ENCODE measurements around the gene THAP10.

Gene THAP10

DNA sequence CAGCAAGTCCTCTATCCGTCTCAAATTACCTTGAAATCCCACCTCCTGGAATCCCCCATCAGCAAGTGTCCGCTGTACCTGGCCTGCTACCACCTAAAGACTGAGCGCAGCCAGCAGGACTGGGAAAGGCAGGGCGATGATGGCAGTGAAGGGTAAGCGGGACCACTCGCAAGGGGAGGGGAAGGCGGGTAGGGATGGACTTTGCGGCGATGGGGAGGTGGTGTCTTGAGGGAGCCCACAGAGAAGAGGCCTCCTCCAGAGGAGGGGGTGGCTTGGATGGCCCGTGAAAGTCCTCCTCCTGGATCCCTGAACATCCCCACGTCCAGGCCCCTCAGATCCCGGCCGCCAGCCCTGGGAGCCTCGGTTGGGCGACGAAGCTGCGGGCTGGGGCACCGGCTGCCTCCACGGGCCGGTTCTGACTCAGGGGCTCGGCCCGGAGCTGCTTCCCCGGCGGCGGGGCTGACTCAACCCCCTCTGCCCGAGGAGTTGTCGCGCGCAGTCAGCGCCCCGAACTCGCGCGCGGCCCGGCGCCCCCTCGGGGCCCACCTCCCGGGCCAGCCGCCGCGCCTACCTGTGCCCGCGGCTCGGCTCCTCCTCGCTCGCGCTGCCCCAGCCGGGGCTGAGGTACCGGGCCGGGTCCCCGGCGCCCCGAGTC lies 38.8 kb downstream of the THAP10 start:
- H3K9ac ChIP-seq, result no peak overlapping the region
- no peak overlapping the region for H3K27ac ChIP-seq
- peak overlapping the region; percentile 69 for H3K4me3 ChIP-seq (ENCODE audit: low read depth, low read length)
- H3K4me2 ChIP-seq (ENCODE audit: low read length), result peak overlapping the region; percentile 76
- peak overlapping the region; percentile 68 for H2AFZ ChIP-seq
- H3K9me3 ChIP-seq (ENCODE audit: control insufficient read depth, low read length), result no peaks in the 10 kb centered on the region
- no peak for TF ChIP-seq CTCF (IDR thresholded peaks at IDR 0.05)
- H3K27me3 ChIP-seq (ENCODE audit: control insufficient read depth, insufficient read depth, low read length), result no peaks in the 10 kb centered on the region
- peaks cover 3% of the 10 kb centered on the region for H3K4me1 ChIP-seq
- no peaks in the 10 kb centered on the region for H3K36me3 ChIP-seq (ENCODE audit: control insufficient read depth, insufficient read depth, low read length)
- H3K79me2 ChIP-seq, result no peaks in the 10 kb centered on the region

GRCh38 chr15:70852501-70853317 lies 39.5 kb downstream of the THAP10 start:
- Histone ChIP-seq H3K9ac (no peak overlapping the region), H3K4me3 (ENCODE audit: low read depth, low read length) (peak overlapping the region; percentile 69), H2AFZ (peak overlapping the region; percentile 68), H3K27ac (no peak overlapping the region), H3K4me1 (peaks cover 3% of the 10 kb centered on the region), H3K27me3 (ENCODE audit: control insufficient read depth, insufficient read depth, low read length) (no peaks in the 10 kb centered on the region), H3K4me2 (ENCODE audit: low read length) (peak overlapping the region; percentile 76), H3K9me3 (ENCODE audit: control insufficient read depth, low read length) (no peaks in the 10 kb centered on the region), H3K79me2 (no peaks in the 10 kb centered on the region), H3K36me3 (ENCODE audit: control insufficient read depth, insufficient read depth, low read length) (no peaks in the 10 kb centered on the region)
- no peak for TF ChIP-seq CTCF (IDR thresholded peaks at IDR 0.05)

- no peaks in the 10 kb centered on the region for H3K36me3 ChIP-seq (ENCODE audit: control insufficient read depth, insufficient read depth, low read length)
- no peak for TF ChIP-seq CTCF (IDR thresholded peaks at IDR 0.05)
- H3K4me3 ChIP-seq (ENCODE audit: low read depth, low read length), result no peak overlapping the region
- H3K4me1 ChIP-seq, result peaks cover 3% of the 10 kb centered on the region
- H3K9ac ChIP-seq, result no peak overlapping the region
- no peak overlapping the region for H2AFZ ChIP-seq
- no peak overlapping the region for H3K27ac ChIP-seq
- H3K27me3 ChIP-seq (ENCODE audit: control insufficient read depth, insufficient read depth, low read length), result no peaks in the 10 kb centered on the region
- no peak overlapping the region for H3K4me2 ChIP-seq (ENCODE audit: low read length)
- H3K79me2 ChIP-seq, result no peaks in the 10 kb centered on the region
- H3K9me3 ChIP-seq (ENCODE audit: control insufficient read depth, low read length), result no peaks in the 10 kb centered on the region
Observed at GRCh38 chr15:70851889-70852288, 40.3 kb downstream of the THAP10 start.

DNA sequence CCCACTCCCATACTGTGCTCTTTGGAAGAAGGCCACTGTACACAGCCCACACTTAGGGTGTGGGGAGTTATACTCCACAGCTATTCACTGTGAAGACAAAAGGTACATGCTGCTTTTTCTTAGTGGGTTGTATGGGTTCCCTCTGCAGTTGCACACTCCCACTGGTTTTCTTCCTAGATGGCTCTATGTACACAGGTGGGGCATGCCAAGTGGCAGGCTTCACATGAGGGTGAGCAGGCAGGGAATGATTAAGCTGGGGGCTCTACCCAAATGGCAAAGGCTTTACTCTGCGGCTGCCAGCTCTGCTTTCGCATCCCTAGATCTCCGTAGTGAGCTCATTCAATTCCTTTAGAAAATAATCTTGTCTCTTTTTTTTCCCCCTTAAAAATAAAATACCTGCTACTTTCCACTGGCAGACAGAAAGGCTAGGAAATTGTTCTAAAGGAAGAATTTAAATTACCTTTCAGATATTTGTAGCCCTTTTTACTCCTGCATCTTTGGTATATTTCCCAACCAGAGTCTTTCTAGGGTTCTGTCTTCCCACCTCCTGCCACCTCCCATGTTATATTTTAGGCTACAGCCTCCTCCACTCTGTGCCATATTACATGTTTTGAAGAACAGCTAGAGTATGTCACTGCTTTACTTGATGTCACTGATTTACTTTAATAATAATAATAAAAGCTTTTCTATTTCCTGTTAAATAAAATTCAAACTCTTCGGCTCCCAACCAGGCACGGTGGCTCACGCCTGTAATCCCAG lies 46.5 kb downstream of the THAP10 start:
- no peak overlapping the region for H3K27ac ChIP-seq

More for the DNA sequence above, 46.5 kb downstream of the THAP10 start:
- H3K9ac ChIP-seq, result no peak overlapping the region
- H2AFZ ChIP-seq, result no peak overlapping the region
- H3K4me1 ChIP-seq, result no peaks in the 10 kb centered on the region
- no peaks in the 10 kb centered on the region for H3K27me3 ChIP-seq (ENCODE audit: control insufficient read depth, insufficient read depth, low read length)
- H3K4me3 ChIP-seq (ENCODE audit: low read depth, low read length), result no peak overlapping the region
- H3K9me3 ChIP-seq (ENCODE audit: control insufficient read depth, low read length), result no peaks in the 10 kb centered on the region
- TF ChIP-seq CTCF (IDR thresholded peaks at IDR 0.05), result no peak
- no peaks in the 10 kb centered on the region for H3K36me3 ChIP-seq (ENCODE audit: control insufficient read depth, insufficient read depth, low read length)
- H3K4me2 ChIP-seq (ENCODE audit: low read length), result no peak overlapping the region
- peaks cover 5% of the 10 kb centered on the region for H3K79me2 ChIP-seq

All from parathyroid adenoma (tissue), 2 donors.